HG03469 (cell line): ENCODE results near the gene RPL27A.
A peak's percentile ranks its signal among the peaks of the same experiment; 100 is the strongest.

Experiments
- ATAC-seq: cut with Tn5 transposase; IDR thresholded peaks from one replicate; pipeline ENCODE4 v1.9.1; 2021; ENCODE audit warnings: mild to moderate bottlenecking, moderate library complexity, moderate number of reproducible peaks; ENCODE audit not compliant: unreplicated experiment

Gene RPL27A

DNA sequence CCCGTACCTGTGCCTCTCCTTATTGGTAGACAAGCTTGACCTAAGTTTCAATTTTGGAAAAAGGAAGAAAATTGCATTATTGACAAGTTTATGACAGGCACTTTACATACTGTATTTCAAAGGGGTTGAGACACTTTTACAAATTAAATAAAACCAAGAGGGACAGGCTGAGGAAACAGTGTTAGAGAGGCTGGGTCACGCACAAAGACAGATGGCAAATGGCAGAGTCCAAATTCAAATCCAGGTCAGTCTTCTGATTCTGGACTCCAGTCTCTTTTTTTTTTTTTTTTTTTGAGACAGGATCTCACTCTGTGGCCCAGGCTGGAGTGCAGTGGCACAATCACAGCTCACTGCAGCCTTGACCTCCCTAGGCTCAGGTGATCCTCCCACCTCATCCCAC, 10.2 kb upstream of the RPL27A start:
- no peak for ATAC-seq

DNA sequence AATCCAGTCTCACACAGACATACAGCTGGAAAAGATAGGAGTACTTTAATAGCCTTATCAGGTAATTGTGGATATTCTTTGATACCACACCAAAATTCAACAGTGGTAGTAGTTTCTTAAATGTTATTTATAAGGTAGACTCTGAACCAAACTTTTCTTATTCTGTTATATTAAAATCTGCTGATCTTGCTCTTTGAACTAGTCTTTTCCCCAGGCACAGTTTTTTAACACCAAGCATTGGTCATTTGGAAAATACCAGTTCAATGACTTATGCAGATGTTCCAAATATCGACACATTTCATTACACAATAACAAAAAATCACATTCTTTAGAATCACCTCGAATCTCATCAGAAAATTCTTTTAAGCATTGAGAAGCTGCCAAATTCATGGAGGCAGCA, 7.7 kb upstream of the RPL27A start:
- ATAC-seq, result no peak

DNA sequence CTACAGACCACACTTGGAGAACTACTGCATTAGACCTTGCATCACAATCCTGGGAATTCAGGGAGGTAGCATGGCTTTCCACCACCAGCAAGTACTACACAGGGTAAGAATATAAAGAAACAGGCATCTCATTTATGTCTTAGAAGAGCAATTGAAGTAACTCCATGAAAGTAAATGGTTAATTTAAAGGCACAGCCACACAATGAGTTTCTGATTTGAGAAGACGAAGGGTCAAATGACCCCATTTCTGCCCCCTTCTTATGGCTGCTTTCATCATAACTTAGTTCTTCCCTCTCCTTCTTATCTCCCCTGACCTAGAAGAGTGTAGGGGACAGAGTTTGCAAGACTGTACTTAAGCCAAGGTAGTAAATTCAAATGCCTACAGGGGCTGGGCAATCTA, 6.1 kb upstream of the RPL27A start:
- ATAC-seq, result no peak

DNA sequence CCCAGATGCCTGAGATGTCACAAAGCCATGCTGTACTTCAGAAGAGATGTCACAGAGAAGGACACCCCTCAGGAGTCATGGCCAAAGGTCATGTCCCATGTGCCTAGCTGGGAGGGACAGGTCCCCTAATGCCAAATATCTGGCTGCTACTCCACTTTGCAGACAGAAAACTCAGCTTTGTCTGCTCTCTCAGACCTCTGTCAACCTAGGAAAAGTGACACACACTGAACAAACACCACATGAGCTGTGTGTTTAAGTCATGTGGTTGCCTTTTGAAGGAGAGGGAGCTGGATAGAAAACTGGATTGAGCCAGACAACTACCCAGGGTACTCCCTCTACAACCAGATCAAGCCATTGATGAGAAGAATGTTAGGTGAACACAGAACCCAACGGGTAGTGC, 3.6 kb upstream of the RPL27A start:
- ATAC-seq, result no peak

DNA sequence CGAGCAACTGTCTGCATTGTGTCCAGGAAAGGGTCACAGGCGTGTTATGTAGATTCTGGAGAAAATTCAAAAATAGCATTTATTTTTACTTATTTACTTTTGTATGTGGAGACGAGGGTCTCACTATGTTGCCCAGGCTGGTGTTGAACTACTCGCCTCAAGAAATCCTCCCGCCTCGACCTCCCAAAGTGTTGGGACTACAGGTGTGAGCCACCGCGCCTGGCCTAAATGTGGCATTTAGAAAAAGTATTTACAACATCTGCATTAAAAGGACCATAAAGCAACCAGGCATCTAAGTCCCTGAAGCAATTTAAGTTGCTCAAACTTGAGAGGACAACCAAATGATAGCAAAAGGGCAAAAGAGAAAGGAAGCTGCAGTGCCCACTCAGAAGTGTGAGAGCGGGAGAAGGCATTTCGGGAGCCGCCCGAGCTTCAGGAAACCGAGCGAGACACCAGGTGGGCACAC, 722 bp upstream of the RPL27A start:
- no peak for ATAC-seq

DNA sequence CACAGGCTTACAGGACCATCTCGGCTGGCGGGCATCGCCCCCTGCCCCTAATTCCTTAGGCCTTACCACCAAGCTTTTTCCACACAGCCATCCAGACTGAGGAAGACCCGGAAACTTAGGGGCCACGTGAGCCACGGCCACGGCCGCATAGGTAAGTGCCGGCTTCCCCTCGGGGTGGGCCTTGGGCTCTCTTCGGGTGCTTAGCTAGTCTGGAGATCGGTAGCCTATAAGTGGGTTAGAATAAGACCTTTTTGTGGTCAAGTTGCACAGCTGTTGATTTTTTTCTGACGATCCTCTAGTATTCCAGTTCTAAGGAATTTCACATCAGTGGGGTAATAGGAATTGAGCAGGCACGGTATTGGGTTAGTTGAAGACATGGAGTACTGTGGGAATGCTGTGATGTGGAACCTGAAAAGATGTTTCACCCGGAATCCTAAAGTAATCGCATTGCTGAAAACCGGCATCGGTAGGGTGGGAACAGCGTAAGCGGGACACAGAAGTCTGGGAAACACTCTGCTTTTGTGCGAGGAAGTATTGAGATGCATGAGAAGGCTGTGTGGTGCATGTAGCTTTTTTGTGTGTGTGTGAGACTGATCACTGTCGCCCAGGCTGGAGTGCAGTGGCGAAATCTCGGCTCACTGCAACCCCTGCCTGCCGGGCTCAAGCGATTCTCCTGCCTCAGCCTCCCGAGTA, 669 bp downstream of the RPL27A start:
- ATAC-seq, result no peak

DNA sequence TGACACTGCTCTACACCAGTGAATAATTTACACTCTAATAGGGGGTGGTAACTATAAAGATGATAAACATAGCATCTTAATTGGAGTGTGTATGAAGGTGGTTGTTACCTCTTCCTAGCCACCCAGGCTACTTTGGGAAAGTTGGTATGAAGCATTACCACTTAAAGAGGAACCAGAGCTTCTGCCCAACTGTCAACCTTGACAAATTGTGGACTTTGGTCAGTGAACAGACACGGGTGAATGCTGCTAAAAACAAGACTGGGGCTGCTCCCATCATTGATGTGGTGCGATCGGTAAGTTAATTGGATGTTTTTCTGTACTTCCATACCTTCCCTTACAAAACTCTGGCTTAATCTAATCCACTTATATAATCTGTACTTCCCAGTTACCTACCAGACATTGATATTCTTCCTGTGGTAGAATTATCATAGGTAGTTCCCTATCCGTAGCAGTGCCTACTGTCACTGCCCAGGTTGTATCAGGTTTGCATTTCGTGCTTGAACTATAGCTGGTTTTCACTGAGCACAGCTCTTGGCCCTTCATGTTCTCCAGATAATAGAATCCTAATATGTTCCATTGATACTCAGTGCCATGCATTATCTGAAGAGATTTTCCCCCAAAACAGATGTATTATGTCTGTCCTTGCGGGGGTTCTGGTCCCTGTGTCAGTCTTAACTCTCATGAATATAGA, 2.2 kb downstream of the RPL27A start:
- ATAC-seq, result no peak

DNA sequence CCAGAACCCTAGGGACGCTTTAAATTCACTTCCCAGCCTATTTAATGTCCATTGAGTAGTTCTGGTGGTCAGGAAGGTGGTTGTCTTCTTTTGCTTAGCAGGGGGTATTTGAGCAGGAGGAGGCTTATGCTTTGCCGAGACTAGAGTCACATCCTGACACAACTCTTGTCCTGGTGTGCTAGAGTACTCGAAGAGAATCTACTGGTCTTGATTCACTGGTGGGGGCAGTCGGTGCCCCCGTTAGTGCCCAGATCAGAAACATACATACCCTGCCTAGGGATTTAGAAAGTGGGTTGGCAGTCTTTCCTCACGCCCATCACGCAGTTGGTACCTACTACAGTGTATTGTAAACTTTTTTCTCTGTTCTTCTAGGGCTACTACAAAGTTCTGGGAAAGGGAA, 2.7 kb downstream of the RPL27A start:
- no peak for ATAC-seq

DNA sequence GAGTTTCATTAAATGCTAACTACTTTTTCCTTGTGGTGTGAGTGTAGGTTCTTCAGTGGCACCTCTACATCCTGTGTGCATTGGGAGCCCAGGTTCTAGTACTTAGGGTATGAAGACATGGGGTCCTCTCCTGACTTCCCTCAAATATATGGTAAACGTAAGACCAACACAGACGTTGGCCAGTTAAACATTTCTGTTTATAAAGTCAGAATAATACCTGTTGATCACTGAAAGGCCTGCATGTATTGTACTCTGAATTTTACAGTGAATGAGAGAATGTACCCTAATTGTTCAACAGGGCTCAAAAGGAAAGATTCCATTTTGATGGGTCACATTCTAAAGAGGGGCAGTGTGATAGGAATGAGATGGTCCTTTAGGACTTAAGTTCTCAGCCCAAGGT, 3.2 kb downstream of the RPL27A start:
- no peak for ATAC-seq

DNA sequence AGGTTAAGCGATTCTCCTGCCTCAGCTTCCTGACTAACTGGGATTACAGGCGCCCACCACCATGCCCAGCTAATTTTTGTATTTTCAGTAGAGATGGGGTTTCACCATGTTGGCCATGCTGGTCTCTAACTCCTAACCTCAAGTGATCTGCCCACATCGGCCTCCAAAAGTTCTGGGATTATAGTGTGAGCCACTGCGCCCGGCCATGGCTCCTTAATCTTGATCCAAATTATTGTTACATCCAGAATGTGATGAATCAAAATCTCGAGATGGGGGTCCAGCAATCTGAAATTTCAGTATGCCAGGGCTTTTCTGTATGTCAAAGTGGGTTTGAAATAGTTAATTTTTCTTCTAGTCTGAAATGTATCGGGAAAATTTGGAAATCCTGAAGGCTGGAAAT, 3.7 kb downstream of the RPL27A start:
- no peak for ATAC-seq

DNA sequence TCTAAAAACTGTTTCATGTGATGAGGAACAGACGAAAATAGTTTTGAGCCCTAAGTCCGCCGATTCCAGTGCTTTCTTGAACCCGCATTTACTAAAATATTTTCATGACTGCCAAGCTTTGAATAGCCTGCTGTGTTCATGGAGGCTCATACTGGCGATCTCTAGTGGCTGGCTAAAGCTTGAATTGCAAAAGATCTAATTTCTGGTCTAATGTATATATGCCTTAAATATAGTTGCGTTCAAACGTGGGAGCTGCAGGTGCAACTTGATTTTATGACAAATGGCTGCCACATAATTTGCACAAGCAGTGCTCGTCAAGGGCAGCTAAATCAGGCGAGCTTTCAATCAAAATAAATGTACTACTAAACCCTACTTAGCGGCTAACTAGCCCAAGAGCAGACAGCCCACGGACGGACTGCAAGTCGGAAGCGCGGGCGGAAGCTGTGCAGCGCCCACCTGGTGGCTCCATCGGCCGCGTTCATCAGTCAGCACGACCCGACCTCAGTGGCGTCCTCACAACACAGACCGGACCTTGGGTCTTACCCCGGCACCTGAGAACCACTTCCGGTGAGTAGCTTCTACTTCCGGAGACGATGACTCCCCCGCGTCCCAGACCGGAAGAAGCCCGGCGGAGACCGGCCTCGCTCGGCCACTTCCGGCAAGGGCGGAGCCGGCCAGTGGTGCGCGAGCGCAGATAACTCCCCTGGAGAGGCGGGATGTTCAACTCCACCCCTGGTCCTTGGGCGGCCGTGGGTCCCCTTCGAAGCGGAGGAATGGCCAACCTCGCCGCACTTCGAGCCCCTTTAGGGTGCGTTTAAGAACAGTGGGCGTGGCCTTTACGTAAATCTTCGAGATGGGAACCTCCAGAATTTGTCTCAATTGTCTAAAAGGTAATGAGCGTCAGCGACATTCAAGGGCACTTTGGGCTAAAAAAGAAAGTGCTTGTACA, 6.1 kb downstream of the RPL27A start:
- peak; percentile 75 for ATAC-seq

DNA sequence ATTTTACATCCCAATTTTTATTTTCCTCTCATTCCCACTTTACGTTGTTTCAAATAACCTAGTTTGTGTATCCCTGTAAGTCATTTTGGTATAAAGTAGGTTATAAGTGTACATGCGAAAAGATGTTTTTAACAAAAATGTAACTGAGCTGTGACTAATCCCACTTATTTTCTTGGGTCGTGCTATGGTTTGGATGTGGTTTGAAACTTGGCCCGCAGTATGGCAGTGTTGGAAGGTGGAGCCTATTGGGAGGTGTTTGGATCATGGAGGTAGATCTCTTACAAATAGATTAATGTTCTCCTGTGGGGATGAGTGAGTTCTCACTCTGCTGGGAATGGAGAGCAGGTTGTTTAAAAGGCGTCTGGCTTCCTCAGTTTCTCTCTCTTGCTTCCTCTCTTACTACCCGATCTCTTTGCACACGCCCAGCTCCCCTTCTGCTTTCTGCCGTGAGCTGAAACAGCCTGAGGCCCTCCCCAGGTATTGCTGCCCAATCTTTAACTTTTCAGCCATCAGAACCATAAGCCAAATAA, 7.2 kb downstream of the RPL27A start:
- no peak for ATAC-seq

DNA sequence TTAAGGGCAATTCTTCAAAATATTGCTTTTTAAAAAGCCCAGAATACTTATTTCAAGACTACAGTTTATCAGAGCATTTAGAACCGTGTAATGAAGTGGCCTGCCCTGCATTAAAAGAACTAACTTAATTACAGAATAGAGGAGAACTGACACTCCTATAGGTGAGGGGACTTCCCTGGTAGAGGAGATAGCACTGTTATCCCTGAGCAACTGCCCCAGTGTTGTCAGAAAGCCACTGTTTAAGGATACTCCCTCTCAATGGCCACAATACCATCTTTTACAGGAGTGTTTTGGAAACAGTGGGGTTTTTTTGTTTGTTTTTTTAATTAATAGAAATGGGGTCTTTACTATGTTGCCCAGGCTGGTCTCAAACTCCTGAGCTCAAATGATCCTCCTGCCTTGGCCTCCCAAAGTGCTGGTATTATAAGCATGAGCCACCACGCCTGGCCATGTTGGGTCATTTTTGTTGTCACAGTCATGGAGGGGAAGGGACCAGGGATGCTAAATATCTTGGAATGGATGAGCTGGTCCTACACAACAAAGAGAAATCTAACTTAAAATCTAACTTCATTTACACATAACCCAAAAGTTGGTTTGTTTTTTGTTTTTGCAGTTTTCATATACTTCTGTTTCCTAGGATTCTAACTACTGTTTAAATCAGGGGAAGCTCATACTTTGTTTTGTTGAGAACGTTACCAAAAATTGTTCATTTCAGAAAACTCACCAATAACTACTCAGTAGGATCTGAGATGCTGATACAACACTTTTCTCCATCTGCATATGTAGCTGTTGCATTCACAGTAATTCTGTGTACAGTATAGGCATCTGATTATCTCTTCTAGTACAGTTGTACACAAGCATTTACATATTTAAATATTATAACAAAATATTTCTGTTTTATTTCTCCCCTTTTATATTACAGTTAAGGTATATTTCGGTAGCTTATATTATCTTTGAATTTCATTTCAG, 8.1 kb downstream of the RPL27A start:
- no peak for ATAC-seq

DNA sequence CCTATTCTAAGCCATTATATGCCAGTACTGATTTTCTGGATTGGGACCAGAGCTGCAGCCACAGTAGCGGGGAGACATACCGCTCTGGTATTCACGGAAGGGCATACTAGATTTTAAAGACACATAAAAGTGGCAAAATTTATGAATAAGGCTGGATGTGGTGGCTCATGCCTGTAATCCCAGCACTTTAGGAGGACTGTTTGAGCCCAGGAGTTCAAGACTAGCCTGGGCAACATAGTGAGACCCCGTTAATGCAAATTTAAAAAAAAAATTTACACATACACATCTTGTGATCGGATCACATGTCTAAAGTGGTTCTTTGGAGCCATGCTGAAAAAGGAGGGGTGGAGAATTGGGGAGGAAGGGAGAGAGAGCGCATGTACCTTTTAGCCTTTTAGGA, 9.0 kb downstream of the RPL27A start:
- ATAC-seq, result no peak

DNA sequence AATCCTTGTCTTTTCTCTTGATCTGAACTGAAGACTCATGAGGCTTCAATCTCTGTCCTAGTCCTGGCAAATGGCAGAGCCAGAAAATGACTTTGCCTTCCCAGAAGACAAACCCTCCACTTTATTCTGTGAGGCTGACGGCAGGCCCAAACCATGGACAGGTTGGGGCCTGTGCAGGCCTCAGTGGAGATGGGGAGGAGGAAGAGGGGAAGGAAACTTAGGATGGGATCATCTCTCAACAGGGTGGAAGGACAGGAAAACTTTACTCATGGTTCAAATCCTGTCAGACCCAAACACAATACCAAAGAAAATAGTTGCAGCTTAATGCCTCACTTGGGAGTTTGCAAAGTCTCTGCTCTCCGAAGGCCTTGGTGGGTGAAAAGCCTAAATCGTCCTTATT, 9.8 kb downstream of the RPL27A start:
- no peak for ATAC-seq

DNA sequence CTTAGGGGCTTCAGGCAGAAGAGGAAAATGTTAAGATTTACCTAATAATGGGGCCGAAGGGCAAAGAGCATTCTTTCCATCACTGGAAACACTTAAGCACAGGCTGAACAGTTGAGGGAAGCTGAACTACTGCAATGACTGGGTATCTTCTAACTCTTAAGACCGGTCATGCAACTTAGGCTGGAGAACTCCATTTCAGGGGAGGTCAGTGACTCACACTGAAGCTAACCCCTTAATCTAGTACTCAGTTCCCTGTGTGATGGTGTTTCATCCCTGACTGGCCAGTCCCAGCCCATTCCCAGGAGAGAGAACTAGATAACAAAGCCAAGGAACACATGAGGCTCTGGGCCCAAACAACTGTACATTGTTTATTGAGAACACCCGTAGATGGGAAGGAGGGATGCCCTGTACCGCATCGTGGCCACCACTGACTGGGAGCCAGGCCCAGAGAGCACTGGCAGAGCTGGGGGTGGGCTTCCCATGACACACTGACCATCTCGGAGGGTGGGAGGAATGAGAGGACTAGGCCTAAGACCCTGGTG, 10.5 kb downstream of the RPL27A start:
- ATAC-seq, result no peak

DNA sequence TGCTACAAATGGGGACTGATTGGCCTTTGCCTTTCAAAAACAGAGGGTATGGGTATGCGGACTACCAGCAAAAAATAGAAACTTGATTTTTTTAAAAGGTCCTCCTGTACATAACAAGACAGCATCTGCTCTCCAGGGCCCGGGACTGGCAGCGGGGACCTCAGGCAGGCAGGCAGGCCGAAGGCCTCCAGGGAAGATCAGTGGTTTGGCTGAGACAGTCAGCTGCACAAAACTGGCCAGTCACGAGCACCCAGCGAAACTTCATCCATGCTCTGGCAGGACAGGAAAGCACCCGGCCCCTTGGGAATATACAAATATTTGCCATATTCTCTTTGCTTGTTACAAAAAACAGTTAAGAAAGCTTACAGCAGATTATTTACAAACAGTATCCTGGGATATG, 11.0 kb downstream of the RPL27A start:
- ATAC-seq, result no peak

DNA sequence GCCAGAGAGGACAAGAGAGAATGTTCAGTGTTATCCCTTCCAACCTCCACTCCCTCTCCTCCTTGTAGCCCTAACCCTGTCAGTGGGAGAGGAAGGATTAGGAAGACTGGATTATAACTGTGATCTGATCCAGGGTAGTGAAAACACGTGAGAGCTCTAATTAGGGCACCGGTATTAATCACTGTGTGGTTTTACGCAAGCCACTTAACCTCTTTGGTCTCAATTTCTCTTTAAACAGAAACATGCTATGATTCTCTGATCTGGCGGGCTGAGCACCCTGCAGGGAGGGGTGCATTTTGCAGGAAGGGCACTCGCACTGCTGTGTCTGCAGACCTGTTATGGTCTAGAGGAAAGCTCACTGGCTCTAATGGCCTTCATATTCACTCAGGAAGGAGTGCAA, 11.5 kb downstream of the RPL27A start:
- no peak for ATAC-seq

DNA sequence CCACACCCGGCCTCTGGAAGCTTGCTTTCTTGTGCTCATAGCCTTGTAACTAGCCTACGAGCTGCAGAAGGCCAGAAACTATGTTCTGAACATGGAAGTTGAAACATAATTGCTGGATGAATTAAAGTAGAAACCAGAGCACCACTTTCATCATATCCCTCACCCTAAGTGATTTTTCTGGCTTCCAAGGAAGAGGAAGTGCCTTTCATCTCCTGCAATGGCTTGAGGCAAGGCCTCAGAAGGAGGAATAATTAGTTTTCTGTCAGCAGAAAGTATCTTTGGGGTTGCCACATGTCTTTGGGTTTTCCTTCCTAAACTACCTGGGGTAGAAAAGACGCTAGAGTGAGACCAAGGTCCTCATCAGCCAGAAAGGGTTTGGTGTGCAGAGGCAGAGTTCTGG, 14.5 kb downstream of the RPL27A start:
- ATAC-seq, result no peak

DNA sequence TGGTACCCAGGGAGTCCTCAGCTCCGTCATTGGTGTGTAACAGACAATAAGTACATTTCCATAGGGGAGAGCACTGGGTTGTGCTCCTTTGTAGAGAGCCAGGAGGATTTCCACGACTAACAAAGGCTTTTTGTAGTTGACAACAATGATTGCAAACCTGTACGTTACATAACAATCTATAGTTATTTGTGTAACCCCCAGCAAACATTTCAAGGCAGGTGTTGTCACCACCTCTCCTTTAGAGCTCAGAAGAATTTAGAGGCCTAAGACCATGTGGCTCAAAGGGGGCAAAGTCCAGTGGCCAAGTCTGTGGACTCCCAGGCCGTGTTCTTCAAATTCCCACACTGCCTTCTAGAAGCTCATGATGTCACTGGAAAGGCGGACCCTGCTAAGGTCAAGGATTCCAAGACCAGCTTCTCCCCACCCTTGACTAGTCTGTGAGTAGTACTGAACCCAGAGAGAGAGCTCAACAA, 15.8 kb downstream of the RPL27A start:
- no peak for ATAC-seq
